Measurements from ENCODE around the gene ICOS. TPM values are rescaled to one million over a fixed set of nuclear protein-coding genes. Genes with fewer than 3 reads are reported as not detected.
"Not testable (repeated sequence)": the region's sequence is repeated elsewhere in the genome, so short reads cannot be mapped to it uniquely, and the experiment has no call there.

Gene ICOS
- total RNA-seq, 1 experiment from 2014 or later: not detected

DNA sequence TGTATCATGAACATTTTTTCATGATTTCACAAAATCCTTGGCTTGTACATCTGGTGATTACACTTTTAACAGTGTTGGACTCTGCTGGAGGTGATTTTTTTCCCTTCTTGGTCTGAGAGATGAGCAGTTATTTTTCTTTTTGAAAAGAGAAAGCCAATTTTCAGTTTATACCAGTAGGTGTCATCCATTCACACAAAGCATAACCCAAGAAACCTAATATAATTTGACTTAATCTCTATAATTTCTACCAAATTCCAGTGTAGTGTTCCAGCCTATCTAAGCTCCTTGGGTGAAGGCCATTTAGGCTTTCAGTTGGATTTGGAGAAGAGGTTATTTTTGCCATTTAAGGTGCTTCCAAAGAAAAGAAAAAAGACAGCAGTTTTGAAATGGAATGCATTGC lies 7.7 kb upstream of the ICOS start:
- Histone ChIP-seq H3K79me1 (ENCODE audit: insufficient read depth, low read depth, low read length, poor library complexity, severe bottlenecking) (no peaks in the 10 kb centered on the region), H3K56ac (ENCODE audit: insufficient read length, low read depth, low read length) (no peak overlapping the region), H3K14ac (ENCODE audit: insufficient read depth, low read length) (no peak overlapping the region), H3K9me3 (ENCODE audit: control insufficient read depth, low read depth, low read length) (no peaks in the 10 kb centered on the region), H2BK15ac (ENCODE audit: low read depth, low read length) (no peak overlapping the region), H3K9ac (ENCODE audit: extremely low read depth, insufficient read length, low read length) (no peak overlapping the region), H3K18ac (ENCODE audit: insufficient read length, low read depth, low read length) (no peak overlapping the region), H2BK12ac (ENCODE audit: insufficient read length, low read depth, low read length) (no peak overlapping the region), H3K79me2 (ENCODE audit: insufficient read depth, low read length) (no peaks in the 10 kb centered on the region), H3K23ac (ENCODE audit: insufficient read length, low read depth, low read length) (no peak overlapping the region), H3K27me3 (ENCODE audit: insufficient read depth, low read length) (no peaks in the 10 kb centered on the region), H3K23me2 (ENCODE audit: insufficient read length, low read depth, low read length, poor library complexity, severe bottlenecking) (no peaks in the 10 kb centered on the region), H3K4me1 (ENCODE audit: insufficient read depth, low read length) (no peaks in the 10 kb centered on the region), H3K27ac (ENCODE audit: insufficient read length, low read depth, low read length) (no peak overlapping the region), H2BK5ac (ENCODE audit: insufficient read length, low read length) (no peak overlapping the region), H2AK5ac (ENCODE audit: insufficient read length, low read length) (no peak overlapping the region), H3K4me2 (ENCODE audit: insufficient read depth, insufficient read length, low read length) (no peak overlapping the region), H4K20me1 (ENCODE audit: control insufficient read depth, insufficient read depth, insufficient read length) (no peaks in the 10 kb centered on the region), H3K4ac (ENCODE audit: low read depth, low read length) (no peak overlapping the region), H2AFZ (ENCODE audit: low read length) (no peak overlapping the region), H4K91ac (ENCODE audit: insufficient read length, low read depth, low read length) (no peak overlapping the region), H4K5ac (ENCODE audit: insufficient read length, low read depth, low read length) (no peak overlapping the region), H2BK120ac (ENCODE audit: low read depth, low read length, poor library complexity, severe bottlenecking) (no peak overlapping the region), H4K8ac (replicated peaks; ENCODE audit: insufficient read length, low read depth, low read length) (no peak overlapping the region), H2BK20ac (ENCODE audit: low read depth, low read length, poor library complexity, severe bottlenecking) (no peak overlapping the region), H3T11ph (ENCODE audit: low read length) (no peak overlapping the region)
- TF ChIP-seq, protein P1, sequence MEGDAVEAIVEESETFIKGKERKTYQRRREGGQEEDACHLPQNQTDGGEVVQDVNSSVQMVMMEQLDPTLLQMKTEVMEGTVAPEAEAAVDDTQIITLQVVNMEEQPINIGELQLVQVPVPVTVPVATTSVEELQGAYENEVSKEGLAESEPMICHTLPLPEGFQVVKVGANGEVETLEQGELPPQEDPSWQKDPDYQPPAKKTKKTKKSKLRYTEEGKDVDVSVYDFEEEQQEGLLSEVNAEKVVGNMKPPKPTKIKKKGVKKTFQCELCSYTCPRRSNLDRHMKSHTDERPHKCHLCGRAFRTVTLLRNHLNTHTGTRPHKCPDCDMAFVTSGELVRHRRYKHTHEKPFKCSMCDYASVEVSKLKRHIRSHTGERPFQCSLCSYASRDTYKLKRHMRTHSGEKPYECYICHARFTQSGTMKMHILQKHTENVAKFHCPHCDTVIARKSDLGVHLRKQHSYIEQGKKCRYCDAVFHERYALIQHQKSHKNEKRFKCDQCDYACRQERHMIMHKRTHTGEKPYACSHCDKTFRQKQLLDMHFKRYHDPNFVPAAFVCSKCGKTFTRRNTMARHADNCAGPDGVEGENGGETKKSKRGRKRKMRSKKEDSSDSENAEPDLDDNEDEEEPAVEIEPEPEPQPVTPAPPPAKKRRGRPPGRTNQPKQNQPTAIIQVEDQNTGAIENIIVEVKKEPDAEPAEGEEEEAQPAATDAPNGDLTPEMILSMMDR (conservative IDR thresholded peaks at IDR 0.05): peak; percentile 50; the same call in 2 of the 3 replicates
- no peak for DNase-seq
- no peaks in the 10 kb centered on the region for H3K36me3 Mint-ChIP-seq (ENCODE audit: insufficient read depth in 1 of 3, low read depth in 3 of 3)
- no peaks in the 10 kb centered on the region for H3K4me1 Mint-ChIP-seq
- no peak overlapping the region for H3K4me3 Mint-ChIP-seq
- no peaks in the 10 kb centered on the region for H3K27me3 Mint-ChIP-seq (ENCODE audit: low read depth)
- no peak overlapping the region for H3K27ac Mint-ChIP-seq
- H3K9me3 Mint-ChIP-seq: no peaks in the 10 kb centered on the region

- not testable (repeated sequence) for H3K27ac ChIP-seq (ENCODE audit: insufficient read length, low read depth, low read length); H3K27me3 Mint-ChIP-seq (ENCODE audit: low read depth); H3K18ac ChIP-seq (ENCODE audit: insufficient read length, low read depth, low read length); H3K9me3 Mint-ChIP-seq; H4K8ac ChIP-seq (replicated peaks; ENCODE audit: insufficient read length, low read depth, low read length); H3T11ph ChIP-seq (ENCODE audit: low read length); H3K4me1 Mint-ChIP-seq; H3K23me2 ChIP-seq (ENCODE audit: insufficient read length, low read depth, low read length, poor library complexity, severe bottlenecking); H2BK120ac ChIP-seq (ENCODE audit: low read depth, low read length, poor library complexity, severe bottlenecking); H4K5ac ChIP-seq (ENCODE audit: insufficient read length, low read depth, low read length); H3K56ac ChIP-seq (ENCODE audit: insufficient read length, low read depth, low read length); H3K79me1 ChIP-seq (ENCODE audit: insufficient read depth, low read depth, low read length, poor library complexity, severe bottlenecking); H2BK20ac ChIP-seq (ENCODE audit: low read depth, low read length, poor library complexity, severe bottlenecking); H3K9me3 ChIP-seq (ENCODE audit: control insufficient read depth, low read depth, low read length); H4K20me1 ChIP-seq (ENCODE audit: control insufficient read depth, insufficient read depth, insufficient read length); H3K4ac ChIP-seq (ENCODE audit: low read depth, low read length); H3K79me2 ChIP-seq (ENCODE audit: insufficient read depth, low read length); H3K27ac Mint-ChIP-seq; DNase-seq; H4K91ac ChIP-seq (ENCODE audit: insufficient read length, low read depth, low read length); H3K27me3 ChIP-seq (ENCODE audit: insufficient read depth, low read length); H3K36me3 Mint-ChIP-seq (ENCODE audit: insufficient read depth in 1 of 3, low read depth in 3 of 3); H3K9ac ChIP-seq (ENCODE audit: extremely low read depth, insufficient read length, low read length); H2AFZ ChIP-seq (ENCODE audit: low read length); H2BK15ac ChIP-seq (ENCODE audit: low read depth, low read length); H3K14ac ChIP-seq (ENCODE audit: insufficient read depth, low read length); H3K4me3 Mint-ChIP-seq; H2BK5ac ChIP-seq (ENCODE audit: insufficient read length, low read length); H3K4me1 ChIP-seq (ENCODE audit: insufficient read depth, low read length); H3K4me2 ChIP-seq (ENCODE audit: insufficient read depth, insufficient read length, low read length); H2BK12ac ChIP-seq (ENCODE audit: insufficient read length, low read depth, low read length); H2AK5ac ChIP-seq (ENCODE audit: insufficient read length, low read length); H3K23ac ChIP-seq (ENCODE audit: insufficient read length, low read depth, low read length)
- no CpG with 5 or more reads among the region's 3 CpGs for WGBS (ENCODE audit: extremely low coverage, insufficient read length, low lambda C conversion rate)
These were observed 5.3 kb upstream of the ICOS start for GRCh38 chr2:203931262-203931661.
